ENCODE results near the gene ZPLD1. TPM values are rescaled to one million over a fixed set of nuclear protein-coding genes. Genes with fewer than 3 reads are reported as not detected.

ZPLD1 gene
- total and polyA plus RNA-seq, 9 donors, result 0.11 to 0.48 (median 0.27) TPM; not detected in 1

- Histone ChIP-seq H3K36me3 (no peaks in the 10 kb centered on the region), H3K4me1 (ENCODE audit: insufficient read depth) (no peaks in the 10 kb centered on the region), H3K4me3 (no peak overlapping the region), H3K9me3 (no peaks in the 10 kb centered on the region), H3K27me3 (no peaks in the 10 kb centered on the region), H3K27ac (no peak overlapping the region)
- DNase-seq, result no peak
- TF ChIP-seq CTCF (IDR thresholded peaks at IDR 0.05) (no peak), POLR2A (IDR thresholded peaks at IDR 0.05) (no peak), EP300 (IDR thresholded peaks at IDR 0.05) (no peak)
- WGBS, 3 donors, result 82 to 90% (median 89%) methylated on average over 2 of the region's 2 CpGs
- intact Hi-C loops (cut with DNase I), result no loop called here
Measured at GRCh38 chr3:102443021-102443420, 8.2 kb downstream of the ZPLD1 start.

- Histone ChIP-seq H3K27me3 (no peaks in the 10 kb centered on the region), H3K27ac (no peak overlapping the region), H3K4me1 (ENCODE audit: insufficient read depth) (no peaks in the 10 kb centered on the region), H3K36me3 (no peaks in the 10 kb centered on the region), H3K4me3 (no peak overlapping the region), H3K9me3 (no peaks in the 10 kb centered on the region)
- DNase-seq, result no peak
- 17 to 28% (median 23%) methylated on average over 2 of the region's 2 CpGs for WGBS, 3 donors
- intact Hi-C loops (cut with DNase I), result no loop called here
- no peak for TF ChIP-seq EP300 (IDR thresholded peaks at IDR 0.05)
- no peak for TF ChIP-seq CTCF (IDR thresholded peaks at IDR 0.05)
- TF ChIP-seq POLR2A (IDR thresholded peaks at IDR 0.05), result no peak
Measured at GRCh38 chr3:102444101-102444500, 9.3 kb downstream of the ZPLD1 start.

- 76 to 81% (median 77%) methylated on average over 3 of the region's 3 CpGs for WGBS, 3 donors
- no peak for TF ChIP-seq POLR2A (IDR thresholded peaks at IDR 0.05)
- TF ChIP-seq EP300 (IDR thresholded peaks at IDR 0.05), result no peak
- no peak for TF ChIP-seq CTCF (IDR thresholded peaks at IDR 0.05)
- no peak for DNase-seq
- H3K27me3 ChIP-seq, result no peaks in the 10 kb centered on the region
- H3K4me1 ChIP-seq (ENCODE audit: insufficient read depth), result no peaks in the 10 kb centered on the region
- H3K4me3 ChIP-seq, result no peak overlapping the region
- intact Hi-C loops (cut with DNase I), result no loop called here
- no peaks in the 10 kb centered on the region for H3K36me3 ChIP-seq
- H3K9me3 ChIP-seq, result no peaks in the 10 kb centered on the region
- no peak overlapping the region for H3K27ac ChIP-seq
Measured at GRCh38 chr3:102447272-102447671, 12.5 kb downstream of the ZPLD1 start.

- H3K27me3 ChIP-seq, result no peaks in the 10 kb centered on the region
- H3K9me3 ChIP-seq, result no peaks in the 10 kb centered on the region
- intact Hi-C loops (cut with DNase I), result no loop called here
- 86 to 91% (median 86%) methylated on average over 3 of the region's 3 CpGs for WGBS, 3 donors
- no peak overlapping the region for H3K27ac ChIP-seq
- DNase-seq, result no peak
- no peak for TF ChIP-seq POLR2A (IDR thresholded peaks at IDR 0.05)
- no peak for TF ChIP-seq EP300 (IDR thresholded peaks at IDR 0.05)
- no peak for TF ChIP-seq CTCF (IDR thresholded peaks at IDR 0.05)
- H3K36me3 ChIP-seq, result no peaks in the 10 kb centered on the region
- H3K4me3 ChIP-seq, result no peak overlapping the region
- H3K4me1 ChIP-seq (ENCODE audit: insufficient read depth), result no peaks in the 10 kb centered on the region
Measured at GRCh38 chr3:102449341-102449740, 14.5 kb downstream of the ZPLD1 start.

GRCh38 chr3:102449930-102450329, 15.1 kb downstream of the ZPLD1 start:
- intact Hi-C loops (cut with DNase I), result no loop called here
- no peak overlapping the region for H3K4me3 ChIP-seq
- 61 to 68% (median 63%) methylated on average over 3 of the region's 3 CpGs for WGBS, 3 donors
- no peaks in the 10 kb centered on the region for H3K36me3 ChIP-seq
- DNase-seq, result no peak
- H3K27me3 ChIP-seq, result no peaks in the 10 kb centered on the region
- no peaks in the 10 kb centered on the region for H3K4me1 ChIP-seq (ENCODE audit: insufficient read depth)
- no peaks in the 10 kb centered on the region for H3K9me3 ChIP-seq
- TF ChIP-seq EP300 (IDR thresholded peaks at IDR 0.05), result no peak
- TF ChIP-seq POLR2A (IDR thresholded peaks at IDR 0.05), result no peak
- no peak for TF ChIP-seq CTCF (IDR thresholded peaks at IDR 0.05)
- no peak overlapping the region for H3K27ac ChIP-seq

Measured in ovary (tissue), 9 donors.